HG03571 (cell line): ENCODE results near the gene RNF113A.
A peak's percentile ranks its signal among the peaks of the same experiment; 100 is the strongest.
"Not testable (repeated sequence)": the region's sequence is repeated elsewhere in the genome, so short reads cannot be mapped to it uniquely, and the experiment has no call there.

Experiments used
- ATAC-seq: cut with Tn5 transposase; IDR thresholded peaks from one replicate; pipeline ENCODE4 v1.9.1; 2021; ENCODE audit not compliant: unreplicated experiment

The RNF113A gene

DNA sequence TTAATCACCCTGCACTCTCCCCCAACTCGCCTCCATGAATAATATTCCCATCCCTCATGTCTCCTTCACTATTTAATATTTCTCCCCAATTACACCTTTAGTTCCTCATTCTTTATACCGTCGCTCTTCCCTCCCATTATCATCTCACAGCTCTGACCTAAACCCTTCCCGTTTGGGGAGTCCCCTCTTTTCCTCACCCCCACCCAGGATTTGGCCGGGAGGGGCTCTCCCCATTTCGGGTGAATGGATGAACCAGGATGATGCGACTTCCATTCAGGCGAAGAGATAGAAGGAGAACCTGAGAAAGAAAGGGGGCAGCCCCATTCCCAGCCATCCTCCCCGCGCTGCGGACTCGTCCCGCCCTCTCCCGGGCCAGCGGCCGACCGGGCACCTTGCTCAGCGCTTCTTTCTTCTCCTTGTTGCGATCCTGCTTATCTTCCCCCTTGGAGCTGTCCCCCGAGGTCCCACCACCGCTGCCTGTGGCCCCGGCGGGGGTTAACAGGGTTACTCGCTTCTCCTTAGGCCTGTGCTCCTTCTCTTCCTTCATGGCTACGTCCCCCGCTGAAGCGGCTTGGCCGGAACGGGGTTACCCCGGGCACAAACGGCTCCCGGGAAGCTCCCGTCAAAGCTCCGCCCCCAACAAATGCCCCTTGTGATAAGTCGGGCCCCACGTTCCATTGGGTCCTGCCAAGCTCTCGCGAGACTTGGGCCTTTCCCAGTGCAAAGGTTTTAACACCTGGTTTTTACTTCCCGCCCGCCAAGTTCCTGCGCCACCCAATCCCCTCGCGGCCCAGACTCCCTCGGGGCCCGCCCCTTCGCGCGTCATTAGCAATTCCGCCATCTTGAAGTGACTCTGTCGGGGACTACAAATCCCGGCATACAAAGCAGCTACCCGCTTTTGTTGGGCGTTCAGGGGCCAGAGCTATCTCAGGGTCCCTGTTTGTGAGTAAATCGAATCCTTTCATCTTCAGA, 18.9 kb downstream of the RNF113A start, which contains the start of gene UPF3B:
Gene UPF3B, minus strand, starts transcription at position 582 of the 972 bp plus-strand sequence. Its CDS starts 35 bp downstream, at position 547.
- ATAC-seq: peak; percentile 98

DNA sequence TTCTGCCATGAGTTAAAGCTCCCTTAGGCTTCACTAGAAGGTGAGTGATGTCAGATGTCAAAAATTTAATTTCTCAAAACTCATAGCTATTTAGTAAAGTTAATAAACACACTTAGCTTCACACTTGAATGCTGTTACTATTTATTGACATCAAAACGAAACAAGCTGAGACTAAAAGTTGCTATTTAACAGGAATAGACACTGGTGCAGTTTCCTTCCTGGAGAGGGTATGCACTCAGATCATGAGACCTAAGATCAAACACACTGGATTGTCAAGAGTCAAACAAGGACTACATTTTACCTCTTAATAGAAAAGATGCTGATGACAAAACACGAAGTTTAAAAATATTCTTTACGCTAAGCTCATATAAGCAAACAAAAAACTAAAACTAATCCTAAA, 37.6 kb downstream of the RNF113A start:
- no peak for ATAC-seq

- ATAC-seq: no peak
Measured at GRCh38 chrX:119828446-119828845, 43.1 kb downstream of the RNF113A start.

DNA sequence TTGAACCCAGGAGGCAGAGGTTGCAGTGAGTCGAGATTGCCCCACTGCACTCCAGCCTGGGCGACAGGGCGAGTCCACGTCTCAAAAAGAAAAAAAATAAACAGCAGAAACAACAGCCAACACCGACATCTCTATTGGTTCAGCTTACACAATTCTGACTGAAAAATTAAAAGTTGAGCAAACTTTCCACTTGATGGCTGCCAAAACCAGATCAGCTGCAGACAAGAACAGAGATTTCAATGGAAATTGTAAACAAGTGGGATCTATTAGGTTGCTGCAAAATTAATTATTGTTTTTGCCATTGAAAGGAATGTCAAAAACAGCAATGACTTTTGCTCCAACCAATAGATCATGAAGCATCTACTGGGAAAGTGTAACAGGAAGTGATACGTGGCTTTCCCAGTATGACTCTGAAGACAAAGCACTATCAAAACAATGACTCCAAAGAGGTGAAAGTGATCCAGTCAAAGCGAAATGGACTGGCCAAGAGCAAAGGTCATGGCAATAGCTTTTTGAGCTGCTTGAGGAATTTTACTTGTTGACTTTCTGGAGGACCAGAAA, 45.1 kb downstream of the RNF113A start:
- no peak for ATAC-seq

- ATAC-seq: not testable (repeated sequence)
Measured at GRCh38 chrX:119824221-119824620, 47.3 kb downstream of the RNF113A start.

GRCh38 chrX:119821703-119822102, 49.8 kb downstream of the RNF113A start:
- peak; percentile 84 for ATAC-seq
